Activated CD4-positive, alpha-beta T cell treated with anti-CD3 and anti-CD28 coated beads, Interleukin-2, Interleukin-6, amounts not matched to agents 100 ng/mL and 50 ng/mL, durations not matched to agents 16 hours and 8 hours (primary cell): ENCODE measurements around the gene DEFB116.
"Not testable (repeated sequence)": the region's sequence is repeated elsewhere in the genome, so short reads cannot be mapped to it uniquely, and the experiment has no call there.

Experiments used
- DNase-seq: peaks from one replicate; pipeline ENCODE4 v3.0.0-alpha.2; 2020

The DEFB116 gene, protein sequence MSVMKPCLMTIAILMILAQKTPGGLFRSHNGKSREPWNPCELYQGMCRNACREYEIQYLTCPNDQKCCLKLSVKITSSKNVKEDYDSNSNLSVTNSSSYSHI

GRCh38 chr20:31308535-31309162 is at the start of gene DEFB116:
Gene DEFB116, minus strand, starts transcription at chr20:31308585. Its CDS starts 0 bp downstream, at chr20:31308585.
- DNase-seq, result no peak

- no peak for DNase-seq
Measured at GRCh38 chr20:31355981-31356380, 47.6 kb upstream of the DEFB116 start.

DNA sequence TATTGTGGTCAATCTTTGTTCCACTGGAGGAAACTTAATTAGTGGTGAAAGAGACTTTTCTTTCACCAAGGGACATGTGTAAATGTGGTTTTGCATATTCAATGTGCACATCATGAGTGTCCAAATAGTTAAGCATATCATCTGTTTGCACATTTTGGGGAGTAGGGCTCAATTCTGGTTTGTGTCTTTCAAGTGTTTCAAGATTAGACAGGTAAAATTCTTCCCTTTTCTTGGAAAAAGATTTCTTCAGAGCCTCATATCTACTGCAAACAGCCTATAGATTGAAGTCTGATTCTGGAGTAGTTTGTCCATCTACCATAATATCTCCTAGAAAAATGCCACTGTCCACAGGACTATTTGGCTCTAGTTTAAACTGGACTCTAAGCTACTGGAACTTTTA is 33.1 kb upstream of the DEFB116 start:
- DNase-seq, result no peak

DNA sequence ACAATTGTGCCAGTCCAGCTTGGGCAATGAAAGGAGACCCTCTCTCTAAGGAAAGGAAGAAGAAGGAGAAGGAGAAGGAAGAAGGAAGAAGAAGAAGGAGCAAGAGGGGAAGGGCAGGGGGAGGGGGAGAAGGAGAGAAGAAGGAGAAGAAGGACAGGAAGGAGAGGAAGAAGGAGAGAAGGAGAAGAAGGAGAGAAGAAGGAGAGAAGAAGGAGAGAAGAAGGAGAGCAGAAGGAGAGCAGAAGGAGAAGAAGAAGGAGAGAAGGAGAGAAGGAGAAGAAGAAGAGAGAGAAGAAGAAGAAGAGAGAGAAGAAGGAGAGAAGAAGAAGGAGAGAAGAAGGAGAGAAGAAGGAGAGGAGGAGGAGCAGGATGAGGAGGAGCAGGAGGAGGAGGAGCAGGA is 22.5 kb upstream of the DEFB116 start:
- DNase-seq, result no peak

- DNase-seq, result no peak
Measured at GRCh38 chr20:31322504-31322903, 14.1 kb upstream of the DEFB116 start.

GRCh38 chr20:31284964-31285363 is 23.4 kb downstream of the DEFB116 start:
- not testable (repeated sequence) for DNase-seq

DNA sequence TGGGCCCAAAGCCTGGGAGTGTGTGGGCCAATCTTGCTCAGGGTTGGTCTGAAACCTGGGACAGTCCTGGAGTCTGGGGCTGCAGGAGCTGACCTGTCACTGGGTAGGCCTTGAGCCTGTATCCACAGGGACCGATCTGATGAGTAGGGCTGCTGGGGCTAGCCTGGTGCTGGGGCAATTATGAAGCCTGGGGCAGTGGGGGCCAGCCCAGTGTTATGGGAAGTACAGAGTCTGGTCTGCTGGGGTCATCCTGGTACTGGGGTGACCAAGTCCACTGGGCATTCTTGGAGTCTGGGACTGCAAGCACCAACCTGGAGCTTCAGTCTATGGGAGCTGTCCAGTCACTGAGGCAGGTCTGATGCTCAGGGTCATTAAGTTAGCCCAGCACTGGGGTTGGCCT is 30.2 kb downstream of the DEFB116 start:
- DNase-seq, result no peak

DNA sequence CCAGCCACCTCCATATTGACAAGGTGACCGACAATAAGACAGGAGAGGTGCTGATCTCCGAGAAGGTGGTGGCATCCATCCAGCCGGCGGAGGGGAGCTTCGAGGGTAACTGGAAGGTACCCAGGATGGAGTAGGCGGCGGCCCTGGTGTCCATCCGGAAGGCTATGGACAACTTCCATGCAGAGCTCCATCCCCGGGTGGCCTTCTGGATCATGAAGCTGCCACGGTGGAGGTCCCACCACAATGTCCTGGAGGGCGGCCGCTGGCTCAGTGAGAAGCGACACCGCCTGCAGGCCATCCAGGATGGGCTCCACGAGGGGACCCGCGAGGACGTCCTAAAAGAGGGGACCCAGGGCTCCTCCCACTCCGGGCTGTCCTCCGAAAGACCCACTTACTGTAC is 33.9 kb downstream of the DEFB116 start:
- DNase-seq, result no peak

DNA sequence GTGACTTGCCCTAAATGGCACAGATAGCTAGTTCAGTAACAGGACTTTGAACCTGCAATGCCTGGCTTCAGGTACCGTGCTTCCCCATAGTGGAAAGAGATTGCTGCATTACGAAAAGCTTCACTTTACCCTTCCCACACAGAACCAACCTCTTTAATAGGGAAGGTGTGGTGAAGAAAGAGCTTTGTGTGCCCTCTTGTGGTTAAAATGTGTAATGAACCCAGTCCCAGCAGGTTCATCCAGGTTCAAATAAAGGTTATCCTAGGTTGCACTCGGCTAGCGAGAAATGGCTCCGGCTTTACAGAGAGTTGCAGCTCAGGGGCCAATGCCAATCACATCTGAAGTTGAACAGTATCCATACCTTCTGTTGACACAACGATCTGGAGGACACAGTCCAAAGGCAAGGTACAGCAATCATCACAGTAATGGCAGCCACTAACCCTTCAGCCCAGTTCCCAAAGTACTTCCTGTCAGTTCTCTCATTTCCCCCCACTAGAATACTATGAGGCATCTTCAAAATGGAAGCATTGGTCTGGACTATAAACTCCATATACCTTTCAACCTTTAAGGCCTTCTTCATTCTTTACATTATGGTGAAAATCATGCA is 48.0 kb downstream of the DEFB116 start:
- peak; percentile 22 for DNase-seq

DNA sequence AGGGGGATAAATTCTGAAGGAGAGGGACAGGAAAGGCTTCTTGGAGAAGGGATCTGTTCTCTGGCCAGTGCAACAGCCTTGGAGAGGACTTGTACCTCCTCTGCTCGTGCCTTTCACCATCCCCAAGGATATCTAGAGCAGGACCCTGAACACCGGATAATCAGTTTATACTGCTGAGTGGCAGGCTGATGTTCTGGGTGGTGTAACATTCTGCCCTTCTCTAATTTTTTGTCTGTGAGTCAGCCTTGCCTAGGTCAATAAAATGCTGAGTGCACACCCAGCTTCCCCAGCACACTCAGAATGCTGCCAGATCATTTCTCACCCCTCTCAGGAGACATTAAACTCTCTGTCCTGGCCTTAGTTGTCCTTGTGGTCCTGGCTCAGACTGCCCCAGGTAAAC is 51.0 kb downstream of the DEFB116 start, which contains the start of gene DEFB115:
Gene DEFB115 (plus strand): TSS at position 301 of the 400 bp plus-strand sequence. CDS start 0 bp downstream, at position 301.
- no peak for DNase-seq

- no peak for DNase-seq
Measured at GRCh38 chr20:31256959-31257358, 51.4 kb downstream of the DEFB116 start.
